ENCODE results near the gene SRSF2. TPM values are rescaled to one million over a fixed set of nuclear protein-coding genes. Genes with fewer than 3 reads are reported as not detected.

The SRSF2 gene
- total RNA-seq, 1 donor from 2014 or later: 329 TPM

DNA sequence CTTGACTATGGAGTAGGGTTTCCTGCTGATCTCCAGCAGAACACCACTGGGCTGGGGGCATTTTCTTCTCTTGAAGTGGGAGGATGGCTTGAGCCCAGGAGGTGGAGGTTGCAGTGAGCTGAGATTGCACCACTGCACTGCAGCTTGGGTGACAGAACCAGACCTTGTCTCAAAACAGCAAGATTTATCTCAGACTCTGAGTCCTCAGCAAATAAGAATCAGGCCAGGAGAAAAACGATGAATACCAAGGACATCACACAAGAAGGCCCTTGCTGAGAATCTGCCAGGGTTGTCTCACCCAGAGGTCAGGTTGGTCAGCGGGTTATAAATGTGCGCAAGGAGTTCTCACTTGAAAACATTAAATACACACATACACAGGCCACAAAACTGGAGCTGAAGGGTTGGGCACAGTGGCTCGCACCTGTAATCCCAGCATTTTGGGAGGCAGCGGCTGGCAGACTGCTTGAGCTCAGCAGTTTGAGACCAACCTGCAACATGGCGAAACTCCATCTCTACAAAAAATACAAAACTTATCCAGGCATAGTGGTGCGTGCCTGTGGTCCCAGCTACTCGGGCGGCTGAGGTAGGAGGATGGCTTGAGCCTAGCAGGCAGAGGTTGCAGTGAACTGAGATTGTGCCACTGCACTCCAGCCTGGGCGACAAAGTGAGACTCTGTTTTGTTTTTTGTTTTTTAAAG, 34.0 kb downstream of the SRSF2 start:
- TF ChIP-seq EZH2 (IDR thresholded peaks at IDR 0.05) (no peak), EZH2phosphoT487 (IDR thresholded peaks at IDR 0.05) (no peak)
- TF ChIP-seq, protein P1, sequence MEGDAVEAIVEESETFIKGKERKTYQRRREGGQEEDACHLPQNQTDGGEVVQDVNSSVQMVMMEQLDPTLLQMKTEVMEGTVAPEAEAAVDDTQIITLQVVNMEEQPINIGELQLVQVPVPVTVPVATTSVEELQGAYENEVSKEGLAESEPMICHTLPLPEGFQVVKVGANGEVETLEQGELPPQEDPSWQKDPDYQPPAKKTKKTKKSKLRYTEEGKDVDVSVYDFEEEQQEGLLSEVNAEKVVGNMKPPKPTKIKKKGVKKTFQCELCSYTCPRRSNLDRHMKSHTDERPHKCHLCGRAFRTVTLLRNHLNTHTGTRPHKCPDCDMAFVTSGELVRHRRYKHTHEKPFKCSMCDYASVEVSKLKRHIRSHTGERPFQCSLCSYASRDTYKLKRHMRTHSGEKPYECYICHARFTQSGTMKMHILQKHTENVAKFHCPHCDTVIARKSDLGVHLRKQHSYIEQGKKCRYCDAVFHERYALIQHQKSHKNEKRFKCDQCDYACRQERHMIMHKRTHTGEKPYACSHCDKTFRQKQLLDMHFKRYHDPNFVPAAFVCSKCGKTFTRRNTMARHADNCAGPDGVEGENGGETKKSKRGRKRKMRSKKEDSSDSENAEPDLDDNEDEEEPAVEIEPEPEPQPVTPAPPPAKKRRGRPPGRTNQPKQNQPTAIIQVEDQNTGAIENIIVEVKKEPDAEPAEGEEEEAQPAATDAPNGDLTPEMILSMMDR (IDR thresholded peaks at IDR 0.05): no peak
- Histone ChIP-seq H3K36me3 (no peaks in the 10 kb centered on the region), H3K27ac (no peak overlapping the region), H3K9me3 (ENCODE audit: low read depth) (no peaks in the 10 kb centered on the region), H3K4me2 (no peak overlapping the region), H3K9ac (no peak overlapping the region), H3F3A (ENCODE audit: low read depth) (peaks cover 24% of the 10 kb centered on the region), H3K4me3 (no peak overlapping the region), H2AFZ (replicated peaks) (no peak overlapping the region), H3K27me3 (no peaks in the 10 kb centered on the region), H3K79me2 (ENCODE audit: low read depth) (peaks cover 19% of the 10 kb centered on the region), H3K4me1 (peaks cover 34% of the 10 kb centered on the region), H4K20me1 (ENCODE audit: low read depth) (peaks cover 26% of the 10 kb centered on the region)
- DNase-seq (ENCODE audit: low spot score): no peak
- Mint-ChIP-seq H3K4me1 (peaks cover 60% of the 10 kb centered on the region), H3K27ac (no peak overlapping the region), H3K36me3 (no peaks in the 10 kb centered on the region), H3K9me3 (no peaks in the 10 kb centered on the region), H3K27me3 (ENCODE audit: insufficient read depth, low read depth) (peaks cover 7% of the 10 kb centered on the region), H3K4me3 (no peak overlapping the region)

DNA sequence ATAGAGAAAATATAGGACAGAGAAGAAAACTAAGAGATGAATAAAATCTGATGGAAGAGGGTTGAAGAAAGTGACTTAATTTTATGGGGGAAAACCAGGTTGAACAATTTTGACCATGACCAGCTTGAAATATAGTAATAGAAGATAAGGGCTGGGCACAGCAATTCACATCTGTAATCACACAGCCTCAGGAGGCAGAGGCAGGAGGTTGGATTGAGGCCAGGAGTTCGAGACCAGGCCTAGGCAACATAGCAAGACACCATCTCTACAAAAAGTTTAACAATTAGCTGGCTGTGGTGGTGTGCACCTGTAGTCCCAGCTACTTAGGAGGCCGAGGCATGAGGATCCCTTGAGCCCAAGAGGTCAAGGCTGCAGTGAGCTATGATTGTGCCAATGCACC, 35.1 kb downstream of the SRSF2 start:
- H3K9me3 Mint-ChIP-seq: no peaks in the 10 kb centered on the region
- Histone ChIP-seq H3K4me3 (no peak overlapping the region), H3K79me2 (ENCODE audit: low read depth) (peaks cover 16% of the 10 kb centered on the region), H3K36me3 (no peaks in the 10 kb centered on the region), H3F3A (ENCODE audit: low read depth) (peaks cover 26% of the 10 kb centered on the region), H3K9ac (no peak overlapping the region), H2AFZ (replicated peaks) (no peak overlapping the region), H3K9me3 (ENCODE audit: low read depth) (no peaks in the 10 kb centered on the region), H3K27ac (no peak overlapping the region), H3K4me1 (peaks cover 37% of the 10 kb centered on the region), H4K20me1 (ENCODE audit: low read depth) (peaks cover 18% of the 10 kb centered on the region), H3K4me2 (peak overlapping the region; percentile 62), H3K27me3 (no peaks in the 10 kb centered on the region)
- H3K36me3 Mint-ChIP-seq: no peaks in the 10 kb centered on the region
- no peak for TF ChIP-seq EZH2phosphoT487 (IDR thresholded peaks at IDR 0.05)
- TF ChIP-seq, protein P1 (IDR thresholded peaks at IDR 0.05): no peak
- no peak for TF ChIP-seq EZH2 (IDR thresholded peaks at IDR 0.05)
- no peak overlapping the region for H3K4me3 Mint-ChIP-seq
- no peak for DNase-seq (ENCODE audit: low spot score)
- peaks cover 7% of the 10 kb centered on the region for H3K27me3 Mint-ChIP-seq (ENCODE audit: insufficient read depth, low read depth)
- H3K27ac Mint-ChIP-seq: peak overlapping the region; percentile 1
- H3K4me1 Mint-ChIP-seq: peaks cover 64% of the 10 kb centered on the region

DNA sequence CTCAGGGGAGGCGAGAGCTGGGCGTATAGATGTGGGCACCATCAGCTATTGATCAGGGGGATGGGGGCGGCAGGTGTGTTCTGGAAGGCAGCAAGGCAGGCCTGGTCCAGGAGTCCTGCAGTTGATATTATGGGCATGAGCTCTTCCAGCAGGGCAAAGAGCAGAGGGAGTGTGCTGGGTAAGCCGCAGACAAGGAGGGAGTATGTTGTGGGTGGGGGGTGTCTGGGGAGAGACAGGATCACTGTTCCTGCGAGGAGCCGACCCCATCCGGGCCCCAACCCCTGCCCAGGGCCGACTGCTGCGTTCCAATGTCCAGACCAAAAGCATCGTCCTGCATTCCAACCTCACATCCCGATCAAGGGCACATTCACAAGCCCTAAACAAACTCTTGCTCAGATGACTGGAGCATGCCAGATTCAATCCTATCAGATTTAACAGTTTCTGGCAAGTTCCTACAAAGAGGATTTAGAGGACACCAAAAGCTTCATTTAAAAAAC, 35.6 kb downstream of the SRSF2 start:
- Mint-ChIP-seq H3K4me3 (peak overlapping the region; percentile 71), H3K27ac (peak overlapping the region; percentile 88), H3K9me3 (no peaks in the 10 kb centered on the region), H3K4me1 (peaks cover 66% of the 10 kb centered on the region), H3K36me3 (no peaks in the 10 kb centered on the region), H3K27me3 (ENCODE audit: insufficient read depth, low read depth) (peaks cover 7% of the 10 kb centered on the region)
- Histone ChIP-seq H3K36me3 (no peaks in the 10 kb centered on the region), H3K4me1 (peaks cover 43% of the 10 kb centered on the region), H4K20me1 (ENCODE audit: low read depth) (peaks cover 18% of the 10 kb centered on the region), H3K4me2 (peak overlapping the region; percentile 62), H3F3A (ENCODE audit: low read depth) (peaks cover 28% of the 10 kb centered on the region), H2AFZ (replicated peaks) (no peak overlapping the region), H3K27ac (no peak overlapping the region), H3K79me2 (ENCODE audit: low read depth) (peaks cover 20% of the 10 kb centered on the region), H3K27me3 (no peaks in the 10 kb centered on the region), H3K9me3 (ENCODE audit: low read depth) (no peaks in the 10 kb centered on the region), H3K9ac (no peak overlapping the region), H3K4me3 (no peak overlapping the region)
- TF ChIP-seq EZH2phosphoT487 (IDR thresholded peaks at IDR 0.05): no peak
- no peak for TF ChIP-seq EZH2 (IDR thresholded peaks at IDR 0.05)
- TF ChIP-seq, protein P1 (IDR thresholded peaks at IDR 0.05): no peak
- DNase-seq (ENCODE audit: low spot score): peak; percentile 24
